IPS-NIHi7 (cell line): Measurements from ENCODE around the gene ZNF578.
"Not testable (repeated sequence)": the region's sequence is repeated elsewhere in the genome, so short reads cannot be mapped to it uniquely, and the experiment has no call there.

Experiments
- DNase-seq: peaks from one replicate; pipeline ENCODE4 v3.0.0; 2012; ENCODE audit warnings: mixed read lengths; ENCODE audit errors: extremely low spot score

The ZNF578 gene

DNA sequence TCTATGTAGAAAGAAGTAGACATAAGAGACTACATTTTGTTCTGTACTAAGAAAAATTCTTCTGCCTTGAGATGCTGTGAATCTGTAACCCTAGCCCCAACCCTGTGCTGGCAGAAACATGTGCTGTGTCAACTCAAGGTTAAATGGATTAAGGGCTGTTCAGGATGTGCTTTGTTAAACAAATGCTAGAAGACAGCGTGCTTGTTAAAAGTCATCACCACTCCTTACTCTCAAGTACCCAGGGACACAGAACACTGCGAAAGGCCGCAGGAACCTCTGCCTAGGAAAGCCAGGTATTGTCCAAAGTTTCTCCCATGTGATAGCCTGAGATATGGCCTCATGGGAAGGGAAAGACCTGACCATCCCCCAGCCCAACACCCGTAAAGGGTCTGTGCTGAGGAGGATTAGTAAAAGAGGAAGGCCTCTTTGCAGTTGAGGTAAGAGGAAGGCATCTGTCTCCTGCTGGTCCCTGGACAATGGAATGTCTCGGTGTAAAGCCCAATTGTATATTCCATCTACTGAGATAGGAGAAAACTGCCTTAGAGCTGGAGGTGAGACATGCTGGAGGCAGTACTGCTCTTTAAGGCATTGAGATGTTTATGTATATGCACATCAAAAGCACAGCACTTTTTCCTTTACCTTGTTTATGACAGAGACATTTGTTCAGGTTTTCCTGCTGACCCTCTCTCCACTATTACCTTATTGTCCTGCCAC lies 105.5 kb downstream of the ZNF578 start:
- not testable (repeated sequence) for DNase-seq

GRCh38 chr19:52561611-52562010 lies 108.3 kb downstream of the ZNF578 start:
- DNase-seq, result not testable (repeated sequence)
